Measurements from ENCODE around the gene RALGAPA1. TPM values are rescaled to one million over a fixed set of nuclear protein-coding genes. Genes with fewer than 3 reads are reported as not detected.

The RALGAPA1 gene
- total and polyA plus RNA-seq, 2 donors = 24.1 to 28.7 TPM

DNA sequence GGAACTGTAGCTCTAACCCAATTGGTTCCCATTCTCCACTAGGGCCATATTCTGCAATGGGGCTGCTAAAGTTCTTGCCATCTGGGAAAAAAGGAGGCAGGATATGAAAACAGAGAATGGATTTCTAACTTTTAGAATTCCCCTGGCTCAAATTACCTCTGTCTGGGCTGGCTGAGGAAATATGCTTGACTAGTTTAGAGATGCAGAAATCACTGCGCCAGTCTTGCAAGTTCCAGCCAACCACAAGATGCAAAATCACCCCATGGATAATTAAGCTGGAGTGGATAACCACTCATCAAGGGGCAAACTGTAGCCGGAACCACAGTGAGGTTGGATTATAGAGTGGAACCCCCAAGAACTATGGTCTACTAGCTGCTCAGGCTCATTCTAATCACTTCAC lies 126.3 kb downstream of the RALGAPA1 start:
- 97% methylated on average over 2 of the region's 2 CpGs for WGBS
- no peaks in the 10 kb centered on the region for H3K27me3 ChIP-seq (ENCODE audit: control insufficient read depth in 2 of 2, insufficient read depth in 1 of 2, low read length in 1 of 2)
- H3K4me3 ChIP-seq (ENCODE audit: low read length in 2 of 2) = no peak overlapping the region
- no peaks in the 10 kb centered on the region for H3K4me1 ChIP-seq (ENCODE audit: control insufficient read depth in 2 of 2, insufficient read depth in 2 of 2, low read length in 2 of 2)
- H3K9me3 ChIP-seq (ENCODE audit: control insufficient read depth in 2 of 2, insufficient read depth in 1 of 2, low read length in 1 of 2) = no peaks in the 10 kb centered on the region
- H3K36me3 ChIP-seq (ENCODE audit: control insufficient read depth in 2 of 2, insufficient read depth in 2 of 2, low read length in 1 of 2) = peaks cover 0 to 3% of the 10 kb centered on the region in 2 donors
- no peak for DNase-seq (ENCODE audit: low read depth in 6 of 9, low spot score in 9 of 9)
- H3K27ac ChIP-seq (ENCODE audit: low read depth in 1 of 2, low read length in 1 of 2) = no peak overlapping the region

DNA sequence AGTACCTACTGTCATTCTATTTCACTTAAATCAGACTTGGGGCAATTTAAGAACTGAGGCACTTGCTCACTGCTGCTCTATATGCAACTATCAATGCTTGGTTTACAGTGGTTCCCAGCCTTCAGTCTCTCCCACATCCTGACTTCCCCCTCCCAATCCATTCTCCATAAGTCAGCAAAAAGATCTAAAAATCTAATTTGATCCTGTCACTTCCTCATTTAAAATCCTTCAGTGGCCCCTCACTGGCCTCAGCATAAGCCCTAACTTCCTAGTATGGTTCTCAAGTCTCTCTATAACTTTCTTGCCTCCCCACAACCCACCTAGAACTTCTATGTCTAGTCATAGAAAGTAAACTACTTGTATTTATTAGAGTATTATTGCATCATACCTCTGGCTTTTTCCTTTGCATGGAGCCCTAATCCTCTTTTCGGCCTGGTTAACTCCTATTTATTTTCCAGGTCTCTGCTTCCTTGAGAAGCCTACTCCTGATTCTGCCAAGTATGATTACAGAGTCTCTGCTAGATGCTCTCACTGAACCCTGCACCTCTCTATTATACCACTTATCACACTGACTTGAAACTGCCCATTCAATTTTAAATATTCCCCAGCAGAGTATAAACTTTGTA lies 130.6 kb downstream of the RALGAPA1 start:
- Histone ChIP-seq H3K4me1 (ENCODE audit: control insufficient read depth in 2 of 2, insufficient read depth in 2 of 2, low read length in 2 of 2) (no peaks in the 10 kb centered on the region), H3K27ac (ENCODE audit: low read depth in 1 of 2, low read length in 1 of 2) (no peak overlapping the region), H3K36me3 (ENCODE audit: control insufficient read depth in 2 of 2, insufficient read depth in 2 of 2, low read length in 1 of 2) (peaks cover 0 to 8% of the 10 kb centered on the region in 2 donors), H3K27me3 (ENCODE audit: control insufficient read depth in 2 of 2, insufficient read depth in 1 of 2, low read length in 1 of 2) (no peaks in the 10 kb centered on the region), H3K4me3 (ENCODE audit: low read length in 2 of 2) (no peak overlapping the region), H3K9me3 (ENCODE audit: control insufficient read depth in 2 of 2, insufficient read depth in 1 of 2, low read length in 1 of 2) (no peaks in the 10 kb centered on the region)
- WGBS = 95% methylated on average over 1 of the region's 1 CpG
- no peak for DNase-seq (ENCODE audit: low read depth in 6 of 9, low spot score in 9 of 9)

- Histone ChIP-seq H3K27me3 (ENCODE audit: control insufficient read depth in 2 of 2, insufficient read depth in 1 of 2, low read length in 1 of 2) (no peaks in the 10 kb centered on the region), H3K4me1 (ENCODE audit: control insufficient read depth in 2 of 2, insufficient read depth in 2 of 2, low read length in 2 of 2) (no peaks in the 10 kb centered on the region), H3K36me3 (ENCODE audit: control insufficient read depth in 2 of 2, insufficient read depth in 2 of 2, low read length in 1 of 2) (no peaks in the 10 kb centered on the region), H3K4me3 (ENCODE audit: low read length in 2 of 2) (no peak overlapping the region), H3K9me3 (ENCODE audit: control insufficient read depth in 2 of 2, insufficient read depth in 1 of 2, low read length in 1 of 2) (no peaks in the 10 kb centered on the region), H3K27ac (ENCODE audit: low read depth in 1 of 2, low read length in 1 of 2) (no peak overlapping the region)
- no peak for DNase-seq (ENCODE audit: low read depth in 6 of 9, low spot score in 9 of 9)
- 94% methylated on average over 3 of the region's 3 CpGs for WGBS
Measured at GRCh38 chr14:35669782-35670181, 139.3 kb downstream of the RALGAPA1 start.

DNA sequence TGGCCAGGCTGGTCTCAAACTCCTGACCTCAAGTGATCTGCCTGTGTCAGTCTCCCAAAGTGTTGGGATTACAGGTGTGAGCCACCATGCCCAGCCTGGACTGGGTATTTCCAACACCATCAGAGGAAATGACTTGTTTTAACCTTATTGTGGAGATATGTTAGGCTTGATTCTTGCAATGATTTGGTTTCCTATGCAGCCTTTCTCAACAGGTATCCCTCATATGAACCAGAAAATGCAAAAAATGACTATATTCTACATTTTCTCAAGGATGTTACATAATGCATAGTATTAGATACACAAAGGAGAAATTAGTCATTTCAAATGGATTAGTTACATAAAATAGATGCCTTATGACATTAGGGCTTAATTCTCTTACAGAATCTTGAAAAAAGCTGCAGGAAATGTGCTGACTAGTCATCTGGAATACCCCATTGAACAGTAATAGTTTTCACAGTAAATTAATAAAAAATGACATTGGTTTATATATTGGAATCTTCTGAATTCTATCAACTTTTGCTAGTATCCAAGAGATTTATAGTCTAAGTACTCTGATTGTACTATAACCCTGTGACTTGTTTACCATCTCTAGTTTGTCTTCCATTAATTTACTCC lies 142.6 kb downstream of the RALGAPA1 start:
- H3K9me3 ChIP-seq (ENCODE audit: control insufficient read depth in 2 of 2, insufficient read depth in 1 of 2, low read length in 1 of 2) = no peaks in the 10 kb centered on the region
- H3K27me3 ChIP-seq (ENCODE audit: control insufficient read depth in 2 of 2, insufficient read depth in 1 of 2, low read length in 1 of 2) = no peaks in the 10 kb centered on the region
- no peaks in the 10 kb centered on the region for H3K4me1 ChIP-seq (ENCODE audit: control insufficient read depth in 2 of 2, insufficient read depth in 2 of 2, low read length in 2 of 2)
- DNase-seq (ENCODE audit: low read depth in 6 of 9, low spot score in 9 of 9) = no peak
- H3K4me3 ChIP-seq (ENCODE audit: low read length in 2 of 2) = no peak overlapping the region
- H3K27ac ChIP-seq (ENCODE audit: low read depth in 1 of 2, low read length in 1 of 2) = no peak overlapping the region
- peaks cover 0 to 4% of the 10 kb centered on the region in 2 donors for H3K36me3 ChIP-seq (ENCODE audit: control insufficient read depth in 2 of 2, insufficient read depth in 2 of 2, low read length in 1 of 2)

GRCh38 chr14:35661875-35662274 lies 147.2 kb downstream of the RALGAPA1 start:
- peaks cover 0 to 4% of the 10 kb centered on the region in 2 donors for H3K36me3 ChIP-seq (ENCODE audit: control insufficient read depth in 2 of 2, insufficient read depth in 2 of 2, low read length in 1 of 2)

GRCh38 chr14:35653045-35653444 lies 156.1 kb downstream of the RALGAPA1 start:
- H3K4me1 ChIP-seq (ENCODE audit: control insufficient read depth in 2 of 2, insufficient read depth in 2 of 2, low read length in 2 of 2) = no peaks in the 10 kb centered on the region
- WGBS = 99% methylated on average over 1 of the region's 1 CpG
- no peaks in the 10 kb centered on the region for H3K36me3 ChIP-seq (ENCODE audit: control insufficient read depth in 2 of 2, insufficient read depth in 2 of 2, low read length in 1 of 2)
- no peak for DNase-seq (ENCODE audit: low read depth in 6 of 9, low spot score in 9 of 9)
- no peaks in the 10 kb centered on the region for H3K27me3 ChIP-seq (ENCODE audit: control insufficient read depth in 2 of 2, insufficient read depth in 1 of 2, low read length in 1 of 2)
- H3K27ac ChIP-seq (ENCODE audit: low read depth in 1 of 2, low read length in 1 of 2) = no peak overlapping the region
- no peak overlapping the region for H3K4me3 ChIP-seq (ENCODE audit: low read length in 2 of 2)
- no peaks in the 10 kb centered on the region for H3K9me3 ChIP-seq (ENCODE audit: control insufficient read depth in 2 of 2, insufficient read depth in 1 of 2, low read length in 1 of 2)

More at GRCh38 chr14:35661875-35662274, 147.2 kb downstream of the RALGAPA1 start:
- no peaks in the 10 kb centered on the region for H3K4me1 ChIP-seq (ENCODE audit: control insufficient read depth in 2 of 2, insufficient read depth in 2 of 2, low read length in 2 of 2)
- no peak for DNase-seq (ENCODE audit: low read depth in 6 of 9, low spot score in 9 of 9)
- no peak overlapping the region for H3K27ac ChIP-seq (ENCODE audit: low read depth in 1 of 2, low read length in 1 of 2)
- no peaks in the 10 kb centered on the region for H3K27me3 ChIP-seq (ENCODE audit: control insufficient read depth in 2 of 2, insufficient read depth in 1 of 2, low read length in 1 of 2)
- no peak overlapping the region for H3K4me3 ChIP-seq (ENCODE audit: low read length in 2 of 2)
- H3K9me3 ChIP-seq (ENCODE audit: control insufficient read depth in 2 of 2, insufficient read depth in 1 of 2, low read length in 1 of 2) = no peaks in the 10 kb centered on the region
- WGBS = 99% methylated on average over 3 of the region's 3 CpGs

DNA sequence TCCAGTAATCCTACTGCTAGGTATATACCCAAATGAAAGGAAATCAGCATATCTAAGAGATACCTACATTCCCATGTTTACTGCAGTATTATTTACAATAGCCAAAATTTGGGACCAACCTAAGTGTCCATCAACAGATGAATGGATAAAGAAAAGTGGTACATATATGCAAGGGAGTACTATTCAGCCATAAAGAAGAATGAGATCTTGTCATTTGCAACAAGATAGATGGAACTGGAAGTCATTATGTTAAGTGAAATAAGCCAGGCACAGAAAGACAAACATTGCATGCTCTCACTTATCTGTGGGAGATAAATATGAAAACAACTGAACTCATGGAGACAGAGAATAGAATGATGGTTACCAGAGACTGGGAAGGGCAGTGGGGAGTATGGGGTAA lies 165.6 kb downstream of the RALGAPA1 start:
- no peaks in the 10 kb centered on the region for H3K9me3 ChIP-seq (ENCODE audit: control insufficient read depth in 2 of 2, insufficient read depth in 1 of 2, low read length in 1 of 2)
- no peaks in the 10 kb centered on the region for H3K4me1 ChIP-seq (ENCODE audit: control insufficient read depth in 2 of 2, insufficient read depth in 2 of 2, low read length in 2 of 2)
- DNase-seq (ENCODE audit: low read depth in 6 of 9, low spot score in 9 of 9) = no peak
- no peak overlapping the region for H3K4me3 ChIP-seq (ENCODE audit: low read length in 2 of 2)
- no peaks in the 10 kb centered on the region for H3K27me3 ChIP-seq (ENCODE audit: control insufficient read depth in 2 of 2, insufficient read depth in 1 of 2, low read length in 1 of 2)
- H3K36me3 ChIP-seq (ENCODE audit: control insufficient read depth in 2 of 2, insufficient read depth in 2 of 2, low read length in 1 of 2) = peaks cover 2 to 8% of the 10 kb centered on the region in 2 donors
- no peak overlapping the region for H3K27ac ChIP-seq (ENCODE audit: low read depth in 1 of 2, low read length in 1 of 2)

DNA sequence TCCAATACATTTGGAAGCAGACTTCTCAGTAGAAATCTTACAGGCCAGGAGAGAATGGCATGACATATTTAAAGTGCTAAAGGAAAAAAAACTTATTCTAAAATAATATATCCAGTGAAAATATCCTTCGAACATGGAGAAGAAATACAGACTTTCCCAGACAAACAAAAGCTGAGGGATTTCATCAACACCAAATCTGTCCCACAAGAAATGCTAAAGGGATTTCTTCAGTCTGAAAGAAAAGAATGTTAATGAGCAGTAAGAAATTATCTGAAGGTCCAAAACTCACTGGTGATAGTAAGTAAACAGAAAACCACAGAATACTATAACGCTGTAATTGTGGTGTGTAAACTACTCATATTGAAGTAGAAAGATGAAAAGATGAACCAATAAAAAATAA lies 171.2 kb downstream of the RALGAPA1 start:
- no peak for DNase-seq (ENCODE audit: low read depth in 6 of 9, low spot score in 9 of 9)
- no peaks in the 10 kb centered on the region for H3K4me1 ChIP-seq (ENCODE audit: control insufficient read depth in 2 of 2, insufficient read depth in 2 of 2, low read length in 2 of 2)
- no peaks in the 10 kb centered on the region for H3K27me3 ChIP-seq (ENCODE audit: control insufficient read depth in 2 of 2, insufficient read depth in 1 of 2, low read length in 1 of 2)
- H3K27ac ChIP-seq (ENCODE audit: low read depth in 1 of 2, low read length in 1 of 2) = no peak overlapping the region
- H3K36me3 ChIP-seq (ENCODE audit: control insufficient read depth in 2 of 2, insufficient read depth in 2 of 2, low read length in 1 of 2) = peaks cover 0 to 3% of the 10 kb centered on the region in 2 donors
- H3K4me3 ChIP-seq (ENCODE audit: low read length in 2 of 2) = no peak overlapping the region
- H3K9me3 ChIP-seq (ENCODE audit: control insufficient read depth in 2 of 2, insufficient read depth in 1 of 2, low read length in 1 of 2) = no peaks in the 10 kb centered on the region
- 98% methylated on average over 2 of the region's 2 CpGs for WGBS

GRCh38 chr14:35637269-35637668 lies 171.8 kb downstream of the RALGAPA1 start:
- H3K36me3 ChIP-seq (ENCODE audit: control insufficient read depth in 2 of 2, insufficient read depth in 2 of 2, low read length in 1 of 2) = peaks cover 0 to 3% of the 10 kb centered on the region in 2 donors
- no peaks in the 10 kb centered on the region for H3K27me3 ChIP-seq (ENCODE audit: control insufficient read depth in 2 of 2, insufficient read depth in 1 of 2, low read length in 1 of 2)
- DNase-seq (ENCODE audit: low read depth in 6 of 9, low spot score in 9 of 9) = no peak
- H3K9me3 ChIP-seq (ENCODE audit: control insufficient read depth in 2 of 2, insufficient read depth in 1 of 2, low read length in 1 of 2) = no peaks in the 10 kb centered on the region
- over 99% methylated on average over 2 of the region's 2 CpGs for WGBS
- H3K27ac ChIP-seq (ENCODE audit: low read depth in 1 of 2, low read length in 1 of 2) = no peak overlapping the region
- no peak overlapping the region for H3K4me3 ChIP-seq (ENCODE audit: low read length in 2 of 2)
- H3K4me1 ChIP-seq (ENCODE audit: control insufficient read depth in 2 of 2, insufficient read depth in 2 of 2, low read length in 2 of 2) = no peaks in the 10 kb centered on the region

All from thymus (tissue), 11 donors.